ENCODE measurements around the gene KDM8. TPM values are rescaled to one million over a fixed set of nuclear protein-coding genes. Genes with fewer than 3 reads are reported as not detected.

Gene KDM8
- total and polyA plus RNA-seq, 2 donors (not counting 1 experiment from before 2014, with no cell fraction given): 7.5 to 37.4 TPM

- Histone ChIP-seq H3K36me3 (replicated peaks in 1 of 2; ENCODE audit: control extremely low read depth in 1 of 2, control insufficient read depth in 1 of 2, extremely low read depth in 1 of 2, insufficient read depth in 2 of 2, low read length in 1 of 2) (no peaks in the 10 kb centered on the region), H3K79me2 (ENCODE audit: control insufficient read depth, insufficient read depth, low read length) (no peaks in the 10 kb centered on the region), H3K27me3 (replicated peaks in 1 of 4; ENCODE audit: control extremely low read depth in 1 of 4, control insufficient read depth in 3 of 4, insufficient read depth in 4 of 4, low read length in 3 of 4) (no peaks in the 10 kb centered on the region), H4K20me1 (ENCODE audit: control insufficient read depth, insufficient read depth, low read length, poor library complexity, severe bottlenecking) (no peaks in the 10 kb centered on the region), H3K4me3 (ENCODE audit: control extremely low read depth in 1 of 5, extremely low read depth in 1 of 5, insufficient read depth in 1 of 5, low read depth in 2 of 5, low read length in 4 of 5) (no peak overlapping the region), H3K27ac (ENCODE audit: low read length in 2 of 2) (no peak overlapping the region), H3K9me3 (ENCODE audit: control extremely low read depth in 1 of 3, control insufficient read depth in 2 of 3, insufficient read depth in 1 of 3, low read length in 2 of 3) (peaks cover 0 to 11% (median 0%) of the 10 kb centered on the region in 3 donors), H3K9ac (ENCODE audit: low read length) (no peak overlapping the region), H2AFZ (ENCODE audit: insufficient read depth, low read depth, low read length, poor library complexity, severe bottlenecking) (peak overlapping the region; percentile 19), H3K4me1 (ENCODE audit: control insufficient read depth in 2 of 2, insufficient read depth in 2 of 2, low read length in 2 of 2) (peaks cover 25 to 34% of the 10 kb centered on the region in 2 donors), H3K4me2 (replicated peaks; ENCODE audit: low read depth, low read length, poor library complexity, severe bottlenecking) (no peak overlapping the region)
- Mint-ChIP-seq H3K27ac (peak overlapping the region; percentile 32), H3K27me3 (no peaks in the 10 kb centered on the region), H3K4me1 (peaks cover 31% of the 10 kb centered on the region), H3K4me3 (no peak overlapping the region), H3K9me3 (ENCODE audit: insufficient read depth) (no peaks in the 10 kb centered on the region)
- intact Hi-C loops (cut with micrococcal nuclease): no loop called here
- 23% methylated on average over 4 of the region's 6 CpGs for WGBS (ENCODE audit: insufficient coverage)
- ATAC-seq (ENCODE audit: low read depth) (peak; percentile 37), DNase-seq (peak; percentile 32)
- ChIA-PET CTCF (interaction anchor here (1.1 to 3.4 kb wide), 6 partner anchors 9 to 205 kb away, joined by 3 to 10 read pairs (median 4); no protein-coding TSS in a partner anchor), POLR2A (no interaction called here)
- no peak for TF ChIP-seq CTCF (IDR thresholded peaks at IDR 0.05)
- no peak for TF ChIP-seq EZH2 (IDR thresholded peaks at IDR 0.05; ENCODE audit: borderline replicate concordance, insufficient read depth, low read depth, low read length, poor library complexity, severe bottlenecking)
Measured at GRCh38 chr16:27169511-27170071, 33.7 kb upstream of the KDM8 start.

- POLR2A ChIA-PET: interaction anchor here (0.7 kb wide), 1 partner anchor 127 kb away, joined by 6 read pairs; no protein-coding TSS in a partner anchor
- Histone ChIP-seq H3K4me2 (replicated peaks; ENCODE audit: low read depth, low read length, poor library complexity, severe bottlenecking) (no peak overlapping the region), H3K9ac (ENCODE audit: low read length) (no peak overlapping the region), H2AFZ (ENCODE audit: insufficient read depth, low read depth, low read length, poor library complexity, severe bottlenecking) (no peak overlapping the region), H3K9me3 (ENCODE audit: control extremely low read depth in 1 of 3, control insufficient read depth in 2 of 3, insufficient read depth in 1 of 3, low read length in 2 of 3) (peaks cover 0 to 11% (median 0%) of the 10 kb centered on the region in 3 donors), H3K27ac (ENCODE audit: low read length in 2 of 2) (no peak overlapping the region), H3K36me3 (replicated peaks in 1 of 2; ENCODE audit: control extremely low read depth in 1 of 2, control insufficient read depth in 1 of 2, extremely low read depth in 1 of 2, insufficient read depth in 2 of 2, low read length in 1 of 2) (no peaks in the 10 kb centered on the region), H3K4me3 (ENCODE audit: control extremely low read depth in 1 of 5, extremely low read depth in 1 of 5, insufficient read depth in 1 of 5, low read depth in 2 of 5, low read length in 4 of 5) (no peak overlapping the region), H3K79me2 (ENCODE audit: control insufficient read depth, insufficient read depth, low read length) (no peaks in the 10 kb centered on the region), H4K20me1 (ENCODE audit: control insufficient read depth, insufficient read depth, low read length, poor library complexity, severe bottlenecking) (no peaks in the 10 kb centered on the region), H3K27me3 (replicated peaks in 1 of 4; ENCODE audit: control extremely low read depth in 1 of 4, control insufficient read depth in 3 of 4, insufficient read depth in 4 of 4, low read length in 3 of 4) (no peaks in the 10 kb centered on the region), H3K4me1 (ENCODE audit: control insufficient read depth in 2 of 2, insufficient read depth in 2 of 2, low read length in 2 of 2) (peaks cover 29 to 43% of the 10 kb centered on the region in 2 donors)
- Mint-ChIP-seq H3K9me3 (ENCODE audit: insufficient read depth) (no peaks in the 10 kb centered on the region), H3K27me3 (no peaks in the 10 kb centered on the region), H3K4me3 (no peak overlapping the region), H3K27ac (peak overlapping the region; percentile 11), H3K4me1 (peaks cover 37% of the 10 kb centered on the region)
- WGBS (ENCODE audit: insufficient coverage): 100% methylated on average over 3 of the region's 4 CpGs
- DNase-seq: no peak
- CTCF ChIA-PET: interaction anchor here (0.6 to 3.4 kb wide), 5 partner anchors 7 to 64 kb away, joined by 3 to 10 read pairs (median 5); no protein-coding TSS in a partner anchor
- no peak for ATAC-seq (ENCODE audit: low read depth)
- intact Hi-C loops (cut with micrococcal nuclease): no loop called here
- TF ChIP-seq CTCF (IDR thresholded peaks at IDR 0.05) (no peak), EZH2 (IDR thresholded peaks at IDR 0.05; ENCODE audit: borderline replicate concordance, insufficient read depth, low read depth, low read length, poor library complexity, severe bottlenecking) (no peak)
Measured at GRCh38 chr16:27171584-27171983, 31.7 kb upstream of the KDM8 start.
